GM18867 (cell line): Measurements from ENCODE around the gene SNRK.
A peak's percentile ranks its signal among the peaks of the same experiment; 100 is the strongest.

Source experiments
- ATAC-seq: cut with Tn5 transposase; IDR thresholded peaks from one replicate; pipeline ENCODE4 v1.9.1; 2021; ENCODE audit warnings: mild to moderate bottlenecking, moderate library complexity; ENCODE audit not compliant: unreplicated experiment

SNRK gene

GRCh38 chr3:43286115-43286840 is at the start of gene SNRK:
Gene SNRK (plus strand): TSS chr3:43286540. CDS start chr3:43303204, 16,664 bp downstream.
- peak; percentile 84 for ATAC-seq

- ATAC-seq: no peak
Observed at GRCh38 chr3:43238801-43239200, 47.5 kb upstream of the SNRK start.

- ATAC-seq: no peak
Observed at GRCh38 chr3:43239755-43240154, 46.6 kb upstream of the SNRK start.

GRCh38 chr3:43243590-43244587 is 42.5 kb upstream of the SNRK start:
- no peak for ATAC-seq

- no peak for ATAC-seq
Observed at GRCh38 chr3:43244694-43245093, 41.6 kb upstream of the SNRK start.

- no peak for ATAC-seq
Observed at GRCh38 chr3:43246976-43247375, 39.4 kb upstream of the SNRK start.

GRCh38 chr3:43247561-43248184 is 38.7 kb upstream of the SNRK start:
- no peak for ATAC-seq

GRCh38 chr3:43248185-43248583 is 38.2 kb upstream of the SNRK start:
- ATAC-seq: no peak

- ATAC-seq: no peak
Observed at GRCh38 chr3:43248973-43249372, 37.4 kb upstream of the SNRK start.

- ATAC-seq: no peak
Observed at GRCh38 chr3:43249405-43249804, 36.9 kb upstream of the SNRK start.

- ATAC-seq: no peak
Observed at GRCh38 chr3:43253294-43253693, 33.0 kb upstream of the SNRK start.

- no peak for ATAC-seq
Observed at GRCh38 chr3:43254125-43254524, 32.2 kb upstream of the SNRK start.

- ATAC-seq: no peak
Observed at GRCh38 chr3:43255662-43256061, 30.7 kb upstream of the SNRK start.

GRCh38 chr3:43256714-43257461 is 29.5 kb upstream of the SNRK start:
- ATAC-seq: no peak

GRCh38 chr3:43257850-43258249 is 28.5 kb upstream of the SNRK start:
- ATAC-seq: no peak

- no peak for ATAC-seq
Observed at GRCh38 chr3:43259626-43260025, 26.7 kb upstream of the SNRK start.

GRCh38 chr3:43260412-43260811 is 25.9 kb upstream of the SNRK start:
- no peak for ATAC-seq

- no peak for ATAC-seq
Observed at GRCh38 chr3:43262194-43262593, 24.1 kb upstream of the SNRK start.

- no peak for ATAC-seq
Observed at GRCh38 chr3:43266451-43266850, 19.9 kb upstream of the SNRK start.

- ATAC-seq: no peak
Observed at GRCh38 chr3:43266995-43267394, 19.3 kb upstream of the SNRK start.

- ATAC-seq: no peak
Observed at GRCh38 chr3:43268636-43269035, 17.7 kb upstream of the SNRK start.
